Measurements from ENCODE around the gene MSLN.
"Not testable (repeated sequence)": the region's sequence is repeated elsewhere in the genome, so short reads cannot be mapped to it uniquely, and the experiment has no call there.

MSLN gene

DNA sequence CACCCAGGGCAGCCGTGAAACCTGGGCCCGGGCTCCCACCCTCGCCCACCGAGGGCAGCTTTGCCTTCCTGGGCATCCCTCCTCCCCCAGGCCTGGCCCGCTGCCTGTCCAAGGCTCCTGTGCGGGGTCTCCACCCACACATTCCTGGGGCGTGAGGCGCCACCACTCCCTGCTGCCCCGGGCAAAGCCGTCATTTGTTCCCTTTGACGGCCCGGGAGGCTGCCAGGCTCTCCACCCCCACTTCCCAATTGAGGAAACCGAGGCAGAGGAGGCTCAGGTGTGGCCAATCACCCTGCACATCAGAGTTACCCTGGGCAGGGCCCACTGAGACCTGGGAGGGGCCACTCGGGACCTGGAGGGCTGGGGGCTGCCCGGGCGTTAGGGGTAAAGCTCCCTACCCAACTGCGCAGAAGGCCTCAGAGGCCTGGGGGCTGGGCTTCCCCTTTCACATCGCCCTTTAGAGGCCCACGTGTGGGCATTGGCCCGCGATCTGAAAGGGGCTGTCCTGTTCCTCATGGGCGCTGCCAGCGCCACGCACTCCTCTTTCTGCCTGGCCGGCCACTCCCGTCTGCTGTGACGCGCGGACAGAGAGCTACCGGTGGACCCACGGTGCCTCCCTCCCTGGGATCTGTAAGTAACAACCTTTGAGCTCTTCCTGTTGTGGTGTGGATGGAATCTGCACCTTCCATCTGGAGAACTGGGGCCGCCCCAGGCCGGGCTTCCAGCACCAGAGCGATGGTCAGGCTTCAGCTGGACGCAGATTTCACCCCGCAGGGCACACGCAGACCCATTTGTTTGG lies at the start of gene MSLN:
MSLN (plus strand) TSS at position 190 of the 799 bp plus-strand sequence. CDS start 1,947 bp downstream, outside the sequence.
- no peaks in the 10 kb centered on the region for H3K9me3 ChIP-seq (ENCODE audit: control insufficient read depth in 1 of 2, low read length in 2 of 2)
- no peak within 1 kb of the TSS for H3K9ac ChIP-seq (ENCODE audit: low read depth in 1 of 2, low read length in 2 of 2)
- peaks cover 11 to 14% of the 10 kb centered on the region in 2 donors for H3K4me1 ChIP-seq (ENCODE audit: control insufficient read depth in 1 of 2, insufficient read depth in 2 of 2, low read length in 2 of 2)
- H3K4me3 ChIP-seq (ENCODE audit: low read depth in 1 of 2, low read length in 2 of 2): no peak within 1 kb of the TSS
- no peak within 1 kb of the TSS for H3K27ac ChIP-seq (ENCODE audit: low read depth, low read length)
- peaks cover 2 to 3% of the 10 kb centered on the region in 2 donors for H3K27me3 ChIP-seq (ENCODE audit: control insufficient read depth in 1 of 2, insufficient read depth in 2 of 2, low read length in 2 of 2)
- H3K36me3 ChIP-seq (ENCODE audit: control insufficient read depth in 1 of 2, insufficient read depth in 2 of 2, low read length in 2 of 2): no peaks in the 10 kb centered on the region

DNA sequence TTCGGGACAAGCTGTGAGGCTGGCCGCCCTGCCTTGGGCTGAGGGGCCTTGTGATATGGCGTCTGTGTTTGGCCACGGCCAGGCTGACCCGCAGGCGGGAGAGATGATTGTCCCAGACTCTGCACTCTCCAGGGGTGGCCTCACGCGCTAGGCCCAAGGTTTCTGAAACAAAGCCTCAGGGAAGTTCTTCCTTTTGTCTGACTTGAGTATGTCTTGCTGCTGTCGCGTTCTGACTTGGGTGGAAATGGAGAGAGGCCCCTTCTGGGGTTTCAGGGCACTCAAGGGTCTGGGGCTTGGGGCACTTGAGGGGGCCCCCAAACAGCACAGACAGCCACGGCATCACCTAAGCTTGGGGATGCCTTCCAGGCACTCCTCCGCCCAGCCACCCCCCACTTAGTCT lies 49.5 kb upstream of the MSLN start:
- Histone ChIP-seq H3K36me3 (ENCODE audit: control insufficient read depth in 1 of 2, insufficient read depth in 2 of 2, low read length in 2 of 2) (no peaks in the 10 kb centered on the region), H3K9me3 (ENCODE audit: control insufficient read depth in 1 of 2, low read length in 2 of 2) (no peaks in the 10 kb centered on the region), H3K9ac (ENCODE audit: low read depth in 1 of 2, low read length in 2 of 2) (no peak overlapping the region), H3K4me3 (ENCODE audit: low read depth in 1 of 2, low read length in 2 of 2) (no peak overlapping the region), H3K27me3 (ENCODE audit: control insufficient read depth in 1 of 2, insufficient read depth in 2 of 2, low read length in 2 of 2) (peaks cover 56 to 60% of the 10 kb centered on the region in 2 donors), H3K27ac (ENCODE audit: low read depth, low read length) (no peak overlapping the region), H3K4me1 (ENCODE audit: control insufficient read depth in 1 of 2, insufficient read depth in 2 of 2, low read length in 2 of 2) (peaks cover 3 to 7% of the 10 kb centered on the region in 2 donors)

GRCh38 chr16:711548-712320 lies 48.8 kb upstream of the MSLN start:
- Histone ChIP-seq H3K27me3 (ENCODE audit: control insufficient read depth in 1 of 2, insufficient read depth in 2 of 2, low read length in 2 of 2) (peaks cover 56 to 60% of the 10 kb centered on the region in 2 donors), H3K9ac (ENCODE audit: low read depth in 1 of 2, low read length in 2 of 2) (no peak overlapping the region)

DNA sequence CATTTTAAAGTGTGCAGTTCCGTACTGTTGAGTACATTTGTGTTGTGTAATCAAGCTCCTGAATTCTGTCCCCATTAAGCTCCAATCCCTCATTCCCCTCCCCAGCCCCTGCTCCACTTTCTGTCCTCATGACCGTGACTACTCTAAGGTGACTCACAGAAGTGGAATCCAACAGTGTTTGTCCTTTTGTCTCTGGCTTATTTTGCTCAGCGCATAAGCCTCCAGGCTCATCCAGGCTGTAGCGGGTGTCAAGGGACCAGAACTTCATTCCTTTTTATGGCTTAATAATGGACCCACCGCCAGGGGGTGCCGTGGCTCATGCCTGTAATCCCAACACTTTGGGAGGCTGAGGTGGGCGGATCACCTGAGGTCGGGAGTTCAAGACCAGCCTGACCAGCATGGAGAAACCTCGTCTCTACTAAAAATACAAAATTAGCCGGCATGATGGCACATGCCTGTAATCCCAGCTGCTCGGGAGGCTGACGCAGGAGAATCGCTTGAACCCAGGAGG lies 47.7 kb upstream of the MSLN start:
- Histone ChIP-seq H3K4me1 (ENCODE audit: control insufficient read depth in 1 of 2, insufficient read depth in 2 of 2, low read length in 2 of 2) (peaks cover 7 to 13% of the 10 kb centered on the region in 2 donors), H3K27me3 (ENCODE audit: control insufficient read depth in 1 of 2, insufficient read depth in 2 of 2, low read length in 2 of 2) (peaks cover 49 to 54% of the 10 kb centered on the region in 2 donors)
- not testable (repeated sequence) for H3K9me3 ChIP-seq (ENCODE audit: control insufficient read depth in 1 of 2, low read length in 2 of 2); H3K27ac ChIP-seq (ENCODE audit: low read depth, low read length); H3K9ac ChIP-seq (ENCODE audit: low read depth in 1 of 2, low read length in 2 of 2); H3K4me3 ChIP-seq (ENCODE audit: low read depth in 1 of 2, low read length in 2 of 2); H3K36me3 ChIP-seq (ENCODE audit: control insufficient read depth in 1 of 2, insufficient read depth in 2 of 2, low read length in 2 of 2)

More at GRCh38 chr16:711548-712320, 48.8 kb upstream of the MSLN start:
- H3K4me3 ChIP-seq (ENCODE audit: low read depth in 1 of 2, low read length in 2 of 2): no peak overlapping the region
- no peaks in the 10 kb centered on the region for H3K9me3 ChIP-seq (ENCODE audit: control insufficient read depth in 1 of 2, low read length in 2 of 2)
- no peaks in the 10 kb centered on the region for H3K36me3 ChIP-seq (ENCODE audit: control insufficient read depth in 1 of 2, insufficient read depth in 2 of 2, low read length in 2 of 2)
- H3K4me1 ChIP-seq (ENCODE audit: control insufficient read depth in 1 of 2, insufficient read depth in 2 of 2, low read length in 2 of 2): peaks cover 7 to 12% of the 10 kb centered on the region in 2 donors
- no peak overlapping the region for H3K27ac ChIP-seq (ENCODE audit: low read depth, low read length)

DNA sequence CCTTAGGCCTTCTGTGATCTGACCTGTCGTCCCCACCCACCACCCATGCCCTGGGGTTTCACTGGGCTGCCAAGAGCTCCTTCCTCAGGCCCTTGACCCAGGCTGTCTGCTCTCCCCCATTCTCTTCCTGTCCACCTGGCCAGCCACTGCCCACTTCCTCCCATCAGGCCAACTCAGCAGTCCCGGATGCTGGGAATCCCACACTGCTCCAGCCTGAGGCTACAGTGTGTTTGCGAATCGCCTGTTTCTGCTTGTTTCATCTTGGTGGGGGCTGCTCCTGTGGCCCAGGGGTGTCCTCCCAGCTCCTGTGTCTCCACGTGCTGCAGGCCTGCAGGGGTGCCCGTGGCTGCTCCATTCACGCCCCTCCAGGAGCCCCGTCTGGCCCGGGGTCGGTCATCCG lies 46.5 kb upstream of the MSLN start:
- Histone ChIP-seq H3K9me3 (ENCODE audit: control insufficient read depth in 1 of 2, low read length in 2 of 2) (no peaks in the 10 kb centered on the region), H3K27ac (ENCODE audit: low read depth, low read length) (no peak overlapping the region), H3K36me3 (ENCODE audit: control insufficient read depth in 1 of 2, insufficient read depth in 2 of 2, low read length in 2 of 2) (no peaks in the 10 kb centered on the region), H3K4me3 (ENCODE audit: low read depth in 1 of 2, low read length in 2 of 2) (no peak overlapping the region), H3K27me3 (ENCODE audit: control insufficient read depth in 1 of 2, insufficient read depth in 2 of 2, low read length in 2 of 2) (peaks cover 36 to 48% of the 10 kb centered on the region in 2 donors), H3K4me1 (ENCODE audit: control insufficient read depth in 1 of 2, insufficient read depth in 2 of 2, low read length in 2 of 2) (peaks cover 16 to 24% of the 10 kb centered on the region in 2 donors), H3K9ac (ENCODE audit: low read depth in 1 of 2, low read length in 2 of 2) (no peak overlapping the region)

DNA sequence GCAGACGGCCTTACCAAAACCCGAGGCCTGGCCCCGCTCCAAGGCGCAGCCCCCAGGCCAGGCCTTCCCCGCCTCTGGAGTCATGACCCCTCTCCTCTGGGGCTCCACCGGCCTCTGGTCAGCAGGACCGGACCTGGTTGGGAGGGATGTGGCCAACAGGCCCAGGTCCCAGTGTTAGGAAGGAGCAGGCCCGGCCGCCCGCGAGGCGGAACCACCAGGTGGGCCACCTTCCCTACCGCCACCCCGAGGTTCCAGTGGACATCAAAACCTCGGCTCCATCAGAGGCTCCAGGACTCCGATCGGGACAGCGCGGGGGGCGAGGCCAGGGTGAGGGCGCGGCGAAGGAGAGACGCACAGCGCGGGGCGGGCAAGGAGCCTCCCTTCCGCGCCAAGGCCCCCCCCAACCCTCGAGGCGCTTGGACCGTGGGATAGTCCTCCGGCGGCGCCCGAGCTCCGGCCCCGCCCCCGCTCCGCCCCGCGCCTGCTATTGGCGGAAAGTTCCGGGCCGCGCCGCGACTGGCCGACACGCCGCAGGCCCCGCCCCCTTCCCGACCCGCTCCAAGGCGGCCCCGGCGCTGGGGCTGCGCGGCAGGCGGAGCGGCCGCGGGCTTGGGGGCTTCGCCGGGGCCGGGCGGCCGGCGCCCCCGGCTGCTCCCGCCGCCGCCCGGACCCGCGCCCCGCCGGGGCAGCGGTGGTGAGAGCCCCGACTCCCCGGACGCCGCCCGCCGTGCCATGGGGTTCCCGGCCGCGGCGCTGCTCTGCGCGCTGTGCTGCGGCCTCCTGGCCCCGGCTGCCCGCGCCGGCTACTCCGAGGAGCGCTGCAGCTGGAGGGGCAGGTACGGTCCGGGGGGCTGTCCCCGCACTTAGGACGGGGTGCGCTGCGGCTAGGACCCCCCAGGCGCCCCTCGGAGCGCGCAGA lies 45.7 kb upstream of the MSLN start, which contains the start of gene METRN:
METRN (plus strand) TSS at position 561 of the 919 bp plus-strand sequence; CDS start at position 733, 172 bp downstream.
- H3K4me3 ChIP-seq (ENCODE audit: low read depth in 1 of 2, low read length in 2 of 2): peak within 1 kb of the TSS; percentile 47 to 55
- H3K27ac ChIP-seq (ENCODE audit: low read depth, low read length): no peak within 1 kb of the TSS
- peaks cover 21 to 30% of the 10 kb centered on the region in 2 donors for H3K4me1 ChIP-seq (ENCODE audit: control insufficient read depth in 1 of 2, insufficient read depth in 2 of 2, low read length in 2 of 2)
- no peaks in the 10 kb centered on the region for H3K9me3 ChIP-seq (ENCODE audit: control insufficient read depth in 1 of 2, low read length in 2 of 2)
- no peak within 1 kb of the TSS for H3K9ac ChIP-seq (ENCODE audit: low read depth in 1 of 2, low read length in 2 of 2)
- peaks cover 30 to 41% of the 10 kb centered on the region in 2 donors for H3K27me3 ChIP-seq (ENCODE audit: control insufficient read depth in 1 of 2, insufficient read depth in 2 of 2, low read length in 2 of 2)
- H3K36me3 ChIP-seq (ENCODE audit: control insufficient read depth in 1 of 2, insufficient read depth in 2 of 2, low read length in 2 of 2): no peaks in the 10 kb centered on the region

DNA sequence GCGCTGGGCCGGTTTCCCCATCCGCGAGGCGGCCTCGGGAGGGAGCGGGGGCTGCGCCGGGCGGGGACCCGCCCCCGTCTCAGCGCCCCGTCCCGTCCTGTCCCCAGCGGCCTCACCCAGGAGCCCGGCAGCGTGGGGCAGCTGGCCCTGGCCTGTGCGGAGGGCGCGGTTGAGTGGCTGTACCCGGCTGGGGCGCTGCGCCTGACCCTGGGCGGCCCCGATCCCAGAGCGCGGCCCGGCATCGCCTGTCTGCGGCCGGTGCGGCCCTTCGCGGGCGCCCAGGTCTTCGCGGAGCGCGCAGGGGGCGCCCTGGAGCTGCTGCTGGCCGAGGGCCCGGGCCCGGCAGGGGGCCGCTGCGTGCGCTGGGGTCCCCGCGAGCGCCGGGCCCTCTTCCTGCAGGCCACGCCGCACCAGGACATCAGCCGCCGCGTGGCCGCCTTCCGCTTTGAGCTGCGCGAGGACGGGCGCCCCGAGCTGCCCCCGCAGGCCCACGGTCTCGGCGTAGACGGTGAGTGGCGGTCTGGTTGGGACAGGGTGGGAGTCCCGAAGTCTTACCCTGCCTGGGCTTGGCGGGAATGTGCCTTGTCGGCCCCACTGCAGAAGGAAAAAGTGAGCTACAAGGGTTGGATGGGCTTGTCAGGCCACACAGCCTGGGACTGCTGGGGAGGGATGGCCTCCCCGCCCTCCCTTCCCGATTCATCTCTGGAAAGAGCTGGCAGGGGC lies 44.9 kb upstream of the MSLN start:
- H3K4me3 ChIP-seq (ENCODE audit: low read depth in 1 of 2, low read length in 2 of 2): peak overlapping the region; percentile 47 to 55
- H3K36me3 ChIP-seq (ENCODE audit: control insufficient read depth in 1 of 2, insufficient read depth in 2 of 2, low read length in 2 of 2): no peaks in the 10 kb centered on the region
- H3K27me3 ChIP-seq (ENCODE audit: control insufficient read depth in 1 of 2, insufficient read depth in 2 of 2, low read length in 2 of 2): peaks cover 22 to 33% of the 10 kb centered on the region in 2 donors
- no peak overlapping the region for H3K27ac ChIP-seq (ENCODE audit: low read depth, low read length)
- no peaks in the 10 kb centered on the region for H3K9me3 ChIP-seq (ENCODE audit: control insufficient read depth in 1 of 2, low read length in 2 of 2)
- H3K4me1 ChIP-seq (ENCODE audit: control insufficient read depth in 1 of 2, insufficient read depth in 2 of 2, low read length in 2 of 2): peaks cover 27 to 38% of the 10 kb centered on the region in 2 donors
- no peak overlapping the region for H3K9ac ChIP-seq (ENCODE audit: low read depth in 1 of 2, low read length in 2 of 2)

- Histone ChIP-seq H3K4me3 (ENCODE audit: low read depth in 1 of 2, low read length in 2 of 2) (peak overlapping the region in 1 of 2 donors; percentile 43), H3K27me3 (ENCODE audit: control insufficient read depth in 1 of 2, insufficient read depth in 2 of 2, low read length in 2 of 2) (peaks cover 17 to 27% of the 10 kb centered on the region in 2 donors), H3K9me3 (ENCODE audit: control insufficient read depth in 1 of 2, low read length in 2 of 2) (no peaks in the 10 kb centered on the region), H3K4me1 (ENCODE audit: control insufficient read depth in 1 of 2, insufficient read depth in 2 of 2, low read length in 2 of 2) (peaks cover 27 to 39% of the 10 kb centered on the region in 2 donors), H3K9ac (ENCODE audit: low read depth in 1 of 2, low read length in 2 of 2) (no peak overlapping the region), H3K27ac (ENCODE audit: low read depth, low read length) (no peak overlapping the region), H3K36me3 (ENCODE audit: control insufficient read depth in 1 of 2, insufficient read depth in 2 of 2, low read length in 2 of 2) (no peaks in the 10 kb centered on the region)
Observed at GRCh38 chr16:716200-716568, 44.4 kb upstream of the MSLN start.

DNA sequence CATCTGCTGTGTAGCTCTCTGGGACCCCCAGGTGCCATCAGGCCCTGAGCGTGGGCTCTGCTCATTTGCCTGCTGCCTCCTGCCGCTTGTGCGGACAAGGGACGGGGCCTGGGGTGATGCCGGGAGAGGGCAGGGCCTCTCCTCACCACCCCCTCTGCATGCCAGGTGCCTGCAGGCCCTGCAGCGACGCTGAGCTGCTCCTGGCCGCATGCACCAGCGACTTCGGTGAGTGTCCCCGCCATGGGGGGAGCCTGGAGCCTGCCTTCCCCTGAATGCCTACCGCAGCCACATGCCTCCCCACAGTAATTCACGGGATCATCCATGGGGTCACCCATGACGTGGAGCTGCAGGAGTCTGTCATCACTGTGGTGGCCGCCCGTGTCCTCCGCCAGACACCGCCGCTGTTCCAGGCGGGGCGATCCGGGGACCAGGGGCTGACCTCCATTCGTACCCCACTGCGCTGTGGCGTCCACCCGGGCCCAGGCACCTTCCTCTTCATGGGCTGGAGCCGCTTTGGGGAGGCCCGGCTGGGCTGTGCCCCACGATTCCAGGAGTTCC lies 43.7 kb upstream of the MSLN start:
- Histone ChIP-seq H3K9ac (ENCODE audit: low read depth in 1 of 2, low read length in 2 of 2) (no peak overlapping the region), H3K9me3 (ENCODE audit: control insufficient read depth in 1 of 2, low read length in 2 of 2) (no peaks in the 10 kb centered on the region), H3K27ac (ENCODE audit: low read depth, low read length) (no peak overlapping the region), H3K27me3 (ENCODE audit: control insufficient read depth in 1 of 2, insufficient read depth in 2 of 2, low read length in 2 of 2) (peaks cover 12 to 25% of the 10 kb centered on the region in 2 donors), H3K4me1 (ENCODE audit: control insufficient read depth in 1 of 2, insufficient read depth in 2 of 2, low read length in 2 of 2) (peaks cover 27 to 42% of the 10 kb centered on the region in 2 donors), H3K36me3 (ENCODE audit: control insufficient read depth in 1 of 2, insufficient read depth in 2 of 2, low read length in 2 of 2) (no peaks in the 10 kb centered on the region), H3K4me3 (ENCODE audit: low read depth in 1 of 2, low read length in 2 of 2) (no peak overlapping the region)

Data from duodenal mucosa (tissue), 2 donors.